Type B pancreatic cell (in vitro differentiated cells): ENCODE results near the gene FEZF1. TPM values are rescaled to one million over a fixed set of nuclear protein-coding genes. Genes with fewer than 3 reads are reported as not detected.
A peak's percentile ranks its signal among the peaks of the same experiment; 100 is the strongest.

Source experiments
- DNase-seq: peaks from one replicate; pipeline ENCODE4 v3.0.0; 2021; ENCODE audit warnings: mixed read lengths; ENCODE audit not compliant: unreplicated experiment; ENCODE audit errors: extremely low spot score
- H3K27ac Mint-ChIP-seq: 2 replicates; pipeline ENCODE4 v1.8.0; 2021; ENCODE audit warnings: mild to moderate bottlenecking, mixed read lengths
- H3K27me3 Mint-ChIP-seq: 2 replicates; pipeline ENCODE4 v1.8.0; 2021; ENCODE audit warnings: mixed read lengths
- H3K36me3 Mint-ChIP-seq: 2 replicates; pipeline ENCODE4 v1.8.0; 2021; ENCODE audit warnings: mixed read lengths
- H3K4me1 Mint-ChIP-seq: one replicate; pipeline ENCODE4 v1.8.0; 2021; ENCODE audit warnings: mixed read lengths; ENCODE audit not compliant: unreplicated experiment
- H3K4me3 Mint-ChIP-seq: 2 replicates; pipeline ENCODE4 v1.8.0; 2021; ENCODE audit warnings: mild to moderate bottlenecking, mixed read lengths
- H3K9me3 Mint-ChIP-seq: 2 replicates; pipeline ENCODE4 v1.8.0; 2021; ENCODE audit warnings: mixed read lengths
- total RNA-seq: library from RNA; stranded (reverse); gene quantifications from 2 replicates; pipeline ENCODE4 v1.2.1, GENCODE V29; 2021; ENCODE audit warnings: low replicate concordance
- TF ChIP-seq, protein P1 (sequence below): fragments of 200-600 bp; sonication (generic); conservative IDR thresholded peaks from 2 replicates; pipeline ENCODE4 v1.5.0; 2021; ENCODE audit warnings: antibody characterized with exemption, mild to moderate bottlenecking

Gene FEZF1
- total RNA-seq, 1 donor from 2014 or later: not detected

DNA sequence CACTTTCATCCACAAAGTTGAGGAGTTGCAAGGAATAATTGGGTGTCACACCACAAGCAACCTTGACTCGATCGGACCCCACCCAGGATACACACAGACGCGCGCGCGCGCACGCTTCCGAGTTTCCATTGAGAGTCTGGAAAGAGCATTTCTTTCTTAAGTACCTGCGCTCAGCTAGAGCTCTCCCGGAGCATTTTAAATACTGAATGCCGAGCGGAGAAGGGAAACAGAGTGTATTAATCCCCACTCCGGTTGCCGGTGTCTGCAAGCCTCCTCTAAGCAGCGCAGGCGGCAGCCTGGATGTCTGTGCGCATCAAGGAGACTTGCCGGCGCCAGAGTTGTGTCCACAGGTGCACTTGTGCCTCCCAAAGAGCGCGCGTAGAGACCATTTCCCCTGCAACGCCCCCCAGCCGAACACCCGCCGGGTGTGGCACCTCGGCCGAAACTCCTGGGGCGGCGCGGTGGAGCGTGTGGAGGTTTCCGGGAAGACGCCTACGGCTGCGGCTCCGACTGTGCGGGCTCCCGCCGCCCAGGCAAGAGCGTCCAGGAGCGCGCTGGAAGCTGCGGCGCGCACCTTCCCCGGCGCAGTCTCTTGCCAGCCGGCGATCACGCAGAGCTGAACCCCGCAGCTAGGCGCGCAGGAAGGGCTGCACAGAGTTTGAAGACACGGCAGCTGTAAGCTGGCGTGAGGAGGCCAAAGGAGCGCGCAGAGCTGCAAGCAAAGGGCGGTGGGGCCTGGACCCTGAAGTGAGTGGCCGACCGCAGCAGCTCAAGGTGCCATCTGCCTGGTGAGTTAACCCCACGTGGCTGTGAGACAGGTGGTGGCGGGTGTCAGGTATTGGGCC is 1.1 kb upstream of the FEZF1 start:
- H3K36me3 Mint-ChIP-seq: no peaks in the 10 kb centered on the region
- H3K9me3 Mint-ChIP-seq: no peaks in the 10 kb centered on the region
- peak overlapping the region; percentile 82 for H3K4me3 Mint-ChIP-seq
- peak overlapping the region; percentile 23 for H3K27ac Mint-ChIP-seq
- DNase-seq: no peak
- peaks cover 98% of the 10 kb centered on the region for H3K27me3 Mint-ChIP-seq
- H3K4me1 Mint-ChIP-seq: peaks cover 19% of the 10 kb centered on the region
- TF ChIP-seq, protein P1, sequence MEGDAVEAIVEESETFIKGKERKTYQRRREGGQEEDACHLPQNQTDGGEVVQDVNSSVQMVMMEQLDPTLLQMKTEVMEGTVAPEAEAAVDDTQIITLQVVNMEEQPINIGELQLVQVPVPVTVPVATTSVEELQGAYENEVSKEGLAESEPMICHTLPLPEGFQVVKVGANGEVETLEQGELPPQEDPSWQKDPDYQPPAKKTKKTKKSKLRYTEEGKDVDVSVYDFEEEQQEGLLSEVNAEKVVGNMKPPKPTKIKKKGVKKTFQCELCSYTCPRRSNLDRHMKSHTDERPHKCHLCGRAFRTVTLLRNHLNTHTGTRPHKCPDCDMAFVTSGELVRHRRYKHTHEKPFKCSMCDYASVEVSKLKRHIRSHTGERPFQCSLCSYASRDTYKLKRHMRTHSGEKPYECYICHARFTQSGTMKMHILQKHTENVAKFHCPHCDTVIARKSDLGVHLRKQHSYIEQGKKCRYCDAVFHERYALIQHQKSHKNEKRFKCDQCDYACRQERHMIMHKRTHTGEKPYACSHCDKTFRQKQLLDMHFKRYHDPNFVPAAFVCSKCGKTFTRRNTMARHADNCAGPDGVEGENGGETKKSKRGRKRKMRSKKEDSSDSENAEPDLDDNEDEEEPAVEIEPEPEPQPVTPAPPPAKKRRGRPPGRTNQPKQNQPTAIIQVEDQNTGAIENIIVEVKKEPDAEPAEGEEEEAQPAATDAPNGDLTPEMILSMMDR: no peak

DNA sequence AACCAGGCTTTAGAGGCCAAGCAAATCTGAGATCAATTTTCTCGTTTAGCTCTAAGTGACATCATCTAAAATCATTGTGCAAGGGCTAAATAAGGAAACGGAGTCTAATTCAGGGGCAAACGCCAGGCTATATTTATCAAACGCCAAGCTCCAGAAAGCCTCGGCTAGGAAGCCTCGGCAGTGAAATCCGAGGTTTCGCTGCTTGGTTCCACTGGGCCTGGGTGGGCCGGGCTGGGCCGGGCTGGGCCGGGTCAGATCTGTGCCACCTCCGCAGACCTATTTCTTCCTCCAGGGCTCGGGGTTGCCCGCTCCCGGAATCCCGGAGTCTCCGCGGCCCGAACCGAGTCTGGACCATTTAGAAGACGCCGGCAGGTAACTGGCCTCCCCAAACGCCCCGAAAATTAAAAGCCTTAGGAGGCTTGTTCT is 459 bp upstream of the FEZF1 start:
- Mint-ChIP-seq H3K9me3 (no peaks in the 10 kb centered on the region), H3K27me3 (peaks cover 99% of the 10 kb centered on the region), H3K27ac (peak overlapping the region; percentile 23), H3K4me3 (peak overlapping the region; percentile 82), H3K4me1 (peaks cover 23% of the 10 kb centered on the region), H3K36me3 (no peaks in the 10 kb centered on the region)
- TF ChIP-seq, protein P1: no peak
- DNase-seq: no peak

DNA sequence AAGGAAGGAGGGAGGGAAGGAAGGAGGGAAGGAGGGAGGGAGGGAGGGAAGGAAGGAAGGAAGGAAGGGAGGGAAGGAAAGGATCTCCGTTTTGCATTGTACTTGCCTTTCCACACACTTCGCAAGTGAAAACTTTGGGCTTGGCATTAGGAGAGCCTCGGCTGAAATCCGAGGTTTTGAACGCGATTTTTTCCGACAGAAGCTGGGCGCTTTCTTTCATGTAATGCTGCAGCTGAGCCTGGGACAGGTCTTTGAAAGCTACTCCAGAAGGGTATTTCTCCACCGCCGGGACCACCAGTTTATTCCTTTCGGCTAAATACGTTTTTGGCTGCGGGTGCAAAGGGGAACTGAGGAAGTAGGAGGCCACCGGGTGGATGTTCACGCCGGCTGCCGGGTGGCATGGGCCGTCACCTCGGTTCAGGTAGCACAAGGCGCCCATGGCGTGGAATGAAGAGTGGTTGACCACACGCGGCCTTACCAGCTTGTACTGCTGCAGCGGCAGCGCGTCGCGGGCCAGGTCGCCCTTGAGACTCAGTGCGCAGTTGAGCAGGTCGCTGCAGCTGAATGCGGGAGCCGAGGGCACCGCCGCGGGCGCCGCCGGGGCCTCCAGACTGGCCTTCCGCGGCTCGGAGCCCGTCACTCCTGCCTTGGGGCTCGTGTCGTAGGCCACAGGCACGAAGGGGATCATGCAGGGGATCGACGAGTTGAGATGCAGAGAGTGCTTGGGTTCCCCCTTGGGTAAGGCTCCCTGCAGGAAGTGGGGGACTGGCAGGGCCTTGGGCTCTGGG is 825 bp downstream of the FEZF1 start:
- Mint-ChIP-seq H3K9me3 (no peaks in the 10 kb centered on the region), H3K4me1 (peaks cover 26% of the 10 kb centered on the region), H3K27me3 (peaks cover 99% of the 10 kb centered on the region), H3K4me3 (peak overlapping the region; percentile 65), H3K36me3 (no peaks in the 10 kb centered on the region), H3K27ac (no peak overlapping the region)
- TF ChIP-seq, protein P1: no peak
- DNase-seq: no peak

DNA sequence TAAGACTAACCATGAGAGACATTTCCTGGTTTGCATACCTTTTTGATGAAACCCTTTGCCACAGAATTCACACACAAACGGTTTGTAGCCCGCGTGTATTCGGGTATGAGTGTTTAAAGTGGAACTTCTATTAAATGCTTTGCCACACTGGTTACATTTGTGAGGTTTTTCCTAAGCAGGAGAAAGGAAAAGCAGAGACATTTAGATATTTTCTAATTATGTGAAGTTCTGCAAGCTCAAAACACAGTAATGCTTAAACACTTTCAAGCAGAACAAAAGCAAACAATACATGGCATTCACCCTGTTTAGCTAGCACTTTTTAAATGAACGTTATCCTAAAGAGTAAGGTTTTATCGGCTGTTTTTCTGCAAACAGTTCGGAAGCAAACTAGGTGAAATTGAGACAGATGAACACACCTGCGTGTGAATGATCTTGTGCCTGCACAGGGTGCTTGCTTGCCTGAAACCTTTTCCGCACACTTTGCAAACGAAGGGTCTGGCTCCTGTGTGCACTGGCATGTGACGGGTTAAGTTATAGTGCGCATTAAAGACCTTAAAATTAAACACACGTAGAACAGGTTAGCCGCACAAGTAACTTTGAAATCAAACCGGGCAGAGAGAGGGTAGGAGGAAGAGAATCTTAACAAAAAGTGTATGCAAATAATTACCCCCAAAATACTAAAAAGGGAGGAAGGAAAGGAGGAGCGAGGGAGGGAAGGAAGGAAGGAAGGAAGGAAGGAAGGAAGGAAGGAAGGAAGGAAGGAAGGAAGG is 1.6 kb downstream of the FEZF1 start:
- no peak overlapping the region for H3K27ac Mint-ChIP-seq
- TF ChIP-seq, protein P1: no peak
- peaks cover 100% of the 10 kb centered on the region for H3K27me3 Mint-ChIP-seq
- peaks cover 26% of the 10 kb centered on the region for H3K4me1 Mint-ChIP-seq
- no peaks in the 10 kb centered on the region for H3K9me3 Mint-ChIP-seq
- DNase-seq: no peak
- H3K36me3 Mint-ChIP-seq: no peaks in the 10 kb centered on the region
- H3K4me3 Mint-ChIP-seq: peak overlapping the region; percentile 51
